A172 (cell line): ENCODE data around the gene LRMDA. TPM values are rescaled to one million over a fixed set of nuclear protein-coding genes. Genes with fewer than 3 reads are reported as not detected.
"Not testable (repeated sequence)": the region's sequence is repeated elsewhere in the genome, so short reads cannot be mapped to it uniquely, and the experiment has no call there.

ENCODE experiments used
- DNase-seq: peaks from one replicate; pipeline ENCODE4 v3.0.0-alpha.2; 2015; ENCODE audit warnings: low spot score
- total RNA-seq: library from RNA; depleted of rRNA; stranded (reverse); fragments of >200 nt; shearing (Covaris generic); gene quantifications from 2 replicates; pipeline ENCODE4 v1.2.3, GENCODE V29; 2014

The LRMDA gene
- total RNA-seq, 1 experiment from 2014 or later = not detected

GRCh38 chr10:75610183-75610582 lies 178.8 kb downstream of the LRMDA start:
- DNase-seq = no peak

- DNase-seq = no peak
Observed at GRCh38 chr10:75611172-75611992, 180.0 kb downstream of the LRMDA start.

- no peak for DNase-seq
Observed at GRCh38 chr10:75611993-75612372, 180.6 kb downstream of the LRMDA start.

- DNase-seq = no peak
Observed at GRCh38 chr10:75612904-75613684, 181.7 kb downstream of the LRMDA start.

- no peak for DNase-seq
Observed at GRCh38 chr10:75613685-75614504, 182.5 kb downstream of the LRMDA start.

- no peak for DNase-seq
Observed at GRCh38 chr10:75616076-75616475, 184.7 kb downstream of the LRMDA start.

- DNase-seq = no peak
Observed at GRCh38 chr10:75616874-75617478, 185.6 kb downstream of the LRMDA start.

GRCh38 chr10:75617485-75618155 lies 186.2 kb downstream of the LRMDA start:
- no peak for DNase-seq

GRCh38 chr10:75619635-75620034 lies 188.2 kb downstream of the LRMDA start:
- no peak for DNase-seq

- no peak for DNase-seq
Observed at GRCh38 chr10:75620356-75620755, 188.9 kb downstream of the LRMDA start.

GRCh38 chr10:75621003-75621402 lies 189.6 kb downstream of the LRMDA start:
- DNase-seq = not testable (repeated sequence)

GRCh38 chr10:75622503-75622902 lies 191.1 kb downstream of the LRMDA start:
- no peak for DNase-seq

- DNase-seq = no peak
Observed at GRCh38 chr10:75623310-75624093, 192.1 kb downstream of the LRMDA start.

GRCh38 chr10:75624638-75625037 lies 193.2 kb downstream of the LRMDA start:
- DNase-seq = no peak

- no peak for DNase-seq
Observed at GRCh38 chr10:75630746-75631145, 199.3 kb downstream of the LRMDA start.

GRCh38 chr10:75632805-75633462 lies 201.5 kb downstream of the LRMDA start:
- DNase-seq = no peak

GRCh38 chr10:75633568-75633967 lies 202.1 kb downstream of the LRMDA start:
- no peak for DNase-seq

- DNase-seq = no peak
Observed at GRCh38 chr10:75634947-75635346, 203.5 kb downstream of the LRMDA start.

- DNase-seq = no peak
Observed at GRCh38 chr10:75638752-75639151, 207.3 kb downstream of the LRMDA start.

- peak; percentile 40 for DNase-seq
Observed at GRCh38 chr10:75639736-75640135, 208.3 kb downstream of the LRMDA start.
